Placental pericyte (primary cell): Measurements from ENCODE around the gene SLC46A1. TPM values are rescaled to one million over a fixed set of nuclear protein-coding genes. Genes with fewer than 3 reads are reported as not detected.

Experiments used
- total RNA-seq: library from RNA; depleted of rRNA; stranded (reverse); fragments of >200 nt; gene quantifications from 2 replicates; pipeline ENCODE4 v1.2.3, GENCODE V29; 2012

SLC46A1 gene
- 6.6 and 7.4 TPM in 2 replicates for total RNA-seq

DNA sequence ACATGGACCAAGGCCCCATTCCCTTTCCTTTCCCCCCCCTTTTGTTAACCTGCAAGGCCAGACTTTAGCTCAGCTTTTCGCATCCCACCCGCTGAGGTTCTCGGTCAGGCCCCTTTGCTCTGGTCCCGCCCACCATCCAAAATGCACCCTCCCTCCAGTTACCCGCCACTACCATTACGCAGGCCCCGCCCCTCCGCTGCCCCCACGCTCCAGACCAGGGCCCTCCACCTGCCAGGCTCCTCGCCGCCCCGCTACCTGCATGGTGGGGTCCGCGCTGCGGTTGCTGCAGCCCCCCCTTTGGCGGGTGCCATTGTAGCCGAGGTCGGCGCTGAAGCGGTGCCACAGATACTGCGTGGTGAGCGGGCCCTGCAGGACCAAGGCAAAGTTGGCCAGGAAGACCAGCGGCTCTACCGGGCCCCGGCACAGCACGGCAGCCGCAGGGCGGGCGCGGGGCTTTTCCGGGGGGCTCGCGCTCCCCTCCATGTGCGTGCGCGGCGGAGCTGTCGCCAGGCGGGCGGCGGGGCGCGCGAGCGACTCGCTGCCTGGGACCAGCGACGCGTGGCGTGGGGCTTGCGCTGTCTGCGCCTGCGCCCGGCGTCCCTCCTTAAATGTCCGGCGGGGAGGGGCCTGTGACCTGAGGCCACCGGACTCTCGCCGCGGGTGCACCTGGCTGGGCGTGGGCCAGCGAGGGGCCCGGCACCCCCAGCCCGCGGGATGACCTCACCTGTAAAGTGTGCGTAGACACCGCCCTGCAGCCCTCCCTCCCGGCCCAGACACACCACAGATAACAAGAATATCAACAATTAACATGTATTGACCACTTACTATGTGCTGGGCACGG is at the start of gene SLC46A1:
Gene SLC46A1 (minus strand): TSS at position 581 of the 841 bp plus-strand sequence. CDS start 98 bp downstream, at position 483.

DNA sequence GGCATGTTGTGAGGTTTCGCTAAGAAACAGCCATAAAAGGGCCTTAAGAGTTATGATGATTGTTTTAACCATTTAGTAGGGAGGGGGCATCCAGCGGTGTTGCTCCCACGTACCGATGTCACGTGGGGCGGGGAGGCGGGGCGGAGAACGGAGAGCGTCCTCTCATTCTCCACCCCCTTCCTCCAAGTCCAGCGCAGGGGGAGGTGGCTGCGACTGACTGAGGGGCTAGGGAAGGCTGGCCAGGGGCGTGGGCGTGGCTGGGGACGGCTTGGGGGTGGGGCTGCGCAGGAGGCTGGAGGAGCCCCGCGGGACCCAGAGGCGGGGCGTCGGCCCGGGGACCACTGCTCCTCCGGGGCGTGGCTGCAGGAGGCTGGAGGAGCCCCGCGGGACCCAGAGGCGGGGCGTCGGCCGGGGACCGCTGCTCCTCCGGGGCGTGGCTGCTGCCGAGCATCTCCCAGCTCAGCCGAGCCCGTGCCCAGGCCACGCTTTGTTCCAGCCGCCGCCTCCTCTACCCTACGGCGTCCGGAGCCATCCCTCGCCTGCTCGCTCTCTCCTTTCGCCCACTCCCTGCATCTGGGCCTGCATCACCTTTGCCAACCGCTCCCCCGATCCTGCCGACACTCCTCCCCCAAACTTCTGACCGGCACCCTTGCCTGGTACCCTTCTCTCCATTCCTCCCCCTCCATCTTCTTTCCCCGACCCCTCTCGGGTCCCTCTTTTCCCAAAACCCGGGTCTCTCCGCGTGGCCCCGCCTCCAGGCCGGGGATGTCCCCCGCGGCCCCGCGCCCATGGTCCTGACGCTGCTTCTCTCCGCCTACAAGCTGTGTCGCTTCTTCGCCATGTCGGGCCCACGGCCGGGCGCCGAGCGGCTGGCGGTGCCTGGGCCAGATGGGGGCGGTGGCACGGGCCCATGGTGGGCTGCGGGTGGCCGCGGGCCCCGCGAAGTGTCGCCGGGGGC is 34.5 kb downstream of the SLC46A1 start, which contains the start of gene SARM1:
Gene SARM1 (plus strand): TSS at position 450 of the 958 bp plus-strand sequence. CDS start 339 bp downstream, at position 789.

DNA sequence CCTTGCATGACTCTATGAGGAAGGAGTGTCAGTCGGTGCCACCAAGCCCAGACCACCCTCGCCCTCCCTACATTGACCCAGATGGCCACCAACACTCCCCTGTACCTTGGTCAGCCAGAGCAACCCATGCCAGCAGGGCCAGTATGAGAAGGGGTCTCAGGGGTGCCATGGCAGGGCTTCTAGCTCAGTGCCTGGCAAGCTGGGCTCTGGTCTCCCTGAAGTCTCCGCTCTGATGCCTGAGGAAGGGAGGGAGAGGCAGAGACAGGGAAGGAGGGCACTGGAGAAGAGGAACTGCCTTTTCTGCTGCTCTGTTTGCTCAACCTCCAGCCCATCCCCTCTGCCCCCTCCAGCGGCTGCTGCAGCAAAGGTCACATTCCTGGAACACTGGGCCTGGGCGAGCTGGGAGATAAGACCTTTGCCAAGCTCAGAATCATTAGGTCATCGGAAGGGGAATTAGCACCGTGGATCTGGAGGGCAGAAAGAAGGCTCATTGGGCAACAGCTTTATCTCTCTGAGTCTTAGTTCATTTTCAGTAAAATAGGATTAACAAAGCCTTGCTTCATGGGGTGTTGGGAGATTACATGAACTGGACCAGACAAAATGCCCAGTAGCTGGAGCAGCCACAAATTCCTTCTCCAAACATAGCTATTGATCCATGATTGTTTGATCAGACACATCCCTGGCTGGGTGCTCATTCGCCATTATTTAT is 35.8 kb downstream of the SLC46A1 start, which contains the start of gene VTN:
Gene VTN (minus strand): TSS at position 273 of the 709 bp plus-strand sequence. CDS start 104 bp downstream, at position 169.

DNA sequence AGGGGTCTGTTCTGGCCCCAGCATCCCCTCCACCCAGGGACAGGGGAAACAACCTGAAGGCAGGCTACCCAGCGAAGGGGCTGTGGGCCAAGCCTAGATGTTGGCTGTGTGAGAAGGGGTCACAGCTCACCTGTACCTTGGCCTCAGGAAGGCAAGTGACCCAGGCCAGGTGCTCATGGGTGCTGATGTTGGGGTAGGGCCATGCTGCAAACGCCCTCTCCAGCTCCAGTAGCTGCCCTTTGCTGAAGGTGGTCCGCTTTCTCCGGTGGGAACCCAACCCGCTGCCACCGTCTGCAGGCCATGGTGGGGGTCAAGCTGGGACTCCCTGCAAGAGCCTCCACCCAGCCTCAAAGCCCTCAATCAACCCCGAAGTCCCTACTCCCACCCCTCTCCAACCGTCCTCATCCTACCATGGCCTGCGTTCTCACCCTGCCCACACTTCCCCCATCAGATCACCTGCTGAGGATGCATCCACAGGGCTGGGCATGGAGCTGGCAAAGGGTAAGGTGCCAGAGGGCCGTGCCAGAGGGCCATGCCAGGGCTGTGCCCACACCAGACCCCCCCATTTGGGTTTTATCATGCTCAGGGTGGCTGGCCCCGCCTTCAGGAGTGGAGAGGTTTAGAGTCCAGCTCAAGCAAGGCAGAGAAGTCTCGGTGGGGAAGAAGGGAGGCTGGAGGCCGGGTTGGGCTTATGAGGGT is 41.2 kb downstream of the SLC46A1 start, which contains the start of gene SEBOX:
Gene SEBOX (minus strand): TSS at position 535 of the 699 bp plus-strand sequence. CDS start 48 bp downstream, at position 487.

DNA sequence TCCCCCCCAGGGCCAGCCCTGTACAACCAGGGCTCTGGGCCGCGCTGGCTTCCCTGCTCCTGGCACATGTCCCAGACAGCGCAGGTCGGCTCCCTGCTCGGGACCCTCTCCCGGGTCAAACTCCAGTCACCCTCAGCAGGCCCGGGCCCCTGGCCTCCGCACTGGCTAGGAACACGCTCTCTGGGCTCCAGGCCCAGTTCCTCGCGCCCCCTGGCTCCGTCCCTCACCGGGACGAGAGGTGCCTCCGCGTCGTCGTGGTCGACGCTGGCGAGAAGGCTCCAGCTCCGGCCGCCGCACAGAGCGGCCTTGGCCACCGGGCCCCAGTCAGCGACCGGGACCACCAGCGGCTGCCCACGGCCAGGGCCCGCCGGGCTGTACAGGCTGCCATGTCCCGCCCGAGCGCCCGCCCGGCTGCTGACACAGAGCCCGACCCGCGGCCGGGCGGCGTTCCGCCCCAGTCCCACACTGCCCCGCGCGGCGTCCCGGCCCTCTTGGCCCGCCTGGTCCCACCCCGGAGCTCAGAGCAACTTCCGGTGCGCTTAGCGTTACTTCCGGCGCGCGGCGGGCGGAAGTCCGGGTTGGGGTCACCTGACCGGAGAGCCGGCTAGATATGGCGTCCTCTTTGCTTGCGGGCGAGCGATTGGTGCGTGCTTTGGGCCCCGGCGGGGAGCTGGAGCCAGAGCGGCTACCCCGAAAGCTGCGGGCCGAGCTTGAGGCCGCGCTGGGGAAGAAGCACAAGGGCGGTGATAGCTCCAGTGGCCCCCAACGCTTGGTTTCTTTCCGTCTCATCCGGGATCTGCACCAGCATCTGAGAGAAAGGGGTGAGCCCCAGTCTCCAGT is 48.7 kb downstream of the SLC46A1 start, which contains the start of gene POLDIP2:
Gene POLDIP2 (minus strand): TSS at position 467 of the 840 bp plus-strand sequence. CDS start 79 bp downstream, at position 388.

Other genes with a start within 250 kb of the SLC46A1 start
- 38.8 and 72.2 TPM in 2 replicates for gene TMEM97, start 87.0 kb downstream of the SLC46A1 start, total RNA-seq
- 36.5 and 46.2 TPM in 2 replicates for gene IFT20, start 70.7 kb downstream of the SLC46A1 start, total RNA-seq
- 35.9 and 71.3 TPM in 2 replicates for gene TNFAIP1, start 70.5 kb downstream of the SLC46A1 start, total RNA-seq
- gene POLDIP2, start 48.7 kb downstream of the SLC46A1 start, total RNA-seq = 81.8 and 115 TPM in 2 replicates
- not detected in 2 replicates for gene SEBOX, start 41.0 kb downstream of the SLC46A1 start, total RNA-seq
- 0.43 and 149 TPM in 2 replicates for gene VTN, start 35.9 kb downstream of the SLC46A1 start, total RNA-seq
- gene SARM1, start 34.5 kb downstream of the SLC46A1 start, total RNA-seq = 13.3 and 23.9 TPM in 2 replicates
- gene SLC13A2, start 67.4 kb upstream of the SLC46A1 start, total RNA-seq = not detected in 2 replicates
- gene FOXN1, start 100.1 kb upstream of the SLC46A1 start, total RNA-seq = not detected in 2 replicates
- gene UNC119, start 146.4 kb upstream of the SLC46A1 start, total RNA-seq = 16.0 and 19.6 TPM in 2 replicates
- gene PIGS, start 165.3 kb upstream of the SLC46A1 start, total RNA-seq = 40.2 and 44.0 TPM in 2 replicates
- 9.7 and 30.4 TPM in 2 replicates for gene ALDOC, start 170.7 kb upstream of the SLC46A1 start, total RNA-seq
- gene SPAG5, start 192.8 kb upstream of the SLC46A1 start, total RNA-seq = 2.4 and 77.9 TPM in 2 replicates
- 2.6 and 7.6 TPM in 2 replicates for gene RSKR, start 208.0 kb upstream of the SLC46A1 start, total RNA-seq
- 103 and 183 TPM in 2 replicates for gene BLTP2, start 238.9 kb upstream of the SLC46A1 start, total RNA-seq